Left colon (tissue), 2 donors: ENCODE measurements around the gene GEMIN5. TPM values are rescaled to one million over a fixed set of nuclear protein-coding genes. Genes with fewer than 3 reads are reported as not detected.
"Not testable (repeated sequence)": the region's sequence is repeated elsewhere in the genome, so short reads cannot be mapped to it uniquely, and the experiment has no call there.

Experiments
- ATAC-seq: fragments of 200-7000 bp; cut with Tn5 transposase; one replicate; pipeline ENCODE4 v1.9.1; 2020; ENCODE audit warnings: mild to moderate bottlenecking, moderate library complexity
- DNase-seq, 2 donors: peaks; one replicate each; pipeline ENCODE4 v3.0.0-alpha.2; 2020
- intact Hi-C, 2 donors: fragments of 100-400 bp; cut with DNase I in 1 of 2; cut with micrococcal nuclease in 1 of 2; formaldehyde crosslinking; loops; one replicate each; pipeline versions ENCODE4 v1.11.2 to v1.14.0; 2022; cut with DNase I, micrococcal nuclease
- total RNA-seq, 2 donors: library from RNA; stranded (reverse); fragmentation: NEBNext Ultra II Directional; extraction: Animal tissue kit (Norgen Biotek cat#: 25700); gene quantifications; one replicate each; pipeline ENCODE4 v1.2.1, GENCODE V29; 2021
- donor health status: DM: no; HTN: no; CAD: no.
- donor health status: DM: yes; HTN: yes; CAD: no.

GEMIN5 gene
- total RNA-seq, 2 donors from 2014 or later = 6.7 to 7.7 TPM

GRCh38 chr5:154947778-154948177 lies 9.8 kb upstream of the GEMIN5 start:
- intact Hi-C loops = no loop called here
- no peak for ATAC-seq
- DNase-seq = no peak

- ATAC-seq (no peak), DNase-seq (no peak)
- intact Hi-C loops = no loop called here
Observed at GRCh38 chr5:154945695-154946301, 7.8 kb upstream of the GEMIN5 start.

GRCh38 chr5:154944716-154945115 lies 6.7 kb upstream of the GEMIN5 start:
- ATAC-seq (no peak), DNase-seq (no peak)
- intact Hi-C loops = no loop called here

- intact Hi-C loops = no loop called here
- ATAC-seq (no peak), DNase-seq (no peak)
Observed at GRCh38 chr5:154943527-154943926, 5.5 kb upstream of the GEMIN5 start.

- intact Hi-C loops = no loop called here
- ATAC-seq (peak; percentile 72), DNase-seq (peak; percentile 93 to 96)
Observed at GRCh38 chr5:154940772-154941620, 3.0 kb upstream of the GEMIN5 start, which contains the start of gene MRPL22. MRPL22 (plus strand) TSS chr5:154941073; CDS start chr5:154941111, 38 bp downstream.

GRCh38 chr5:154940375-154940771 lies 2.4 kb upstream of the GEMIN5 start:
- DNase-seq (peak in 1 of 2 donors; percentile 13), ATAC-seq (no peak)
- intact Hi-C loops = no loop called here

- DNase-seq, ATAC-seq, intact Hi-C loops: not testable (repeated sequence)
Observed at GRCh38 chr5:154939387-154939786, 1.4 kb upstream of the GEMIN5 start.

GRCh38 chr5:154937186-154937717 lies 759 bp downstream of the GEMIN5 start:
- no peak for DNase-seq
- intact Hi-C loops = no loop called here
- no peak for ATAC-seq

- intact Hi-C loops = no loop called here
- DNase-seq (no peak), ATAC-seq (no peak)
Observed at GRCh38 chr5:154934881-154935280, 3.1 kb downstream of the GEMIN5 start.

GRCh38 chr5:154933537-154933936 lies 4.5 kb downstream of the GEMIN5 start:
- intact Hi-C loops = no loop called here
- ATAC-seq (no peak), DNase-seq (no peak)

- intact Hi-C loops = no loop called here
- ATAC-seq (no peak), DNase-seq (no peak)
Observed at GRCh38 chr5:154923441-154924430, 14.3 kb downstream of the GEMIN5 start.

- no peak for ATAC-seq
Observed at GRCh38 chr5:154917757-154918156, 20.3 kb downstream of the GEMIN5 start.

GRCh38 chr5:154916874-154917273 lies 21.1 kb downstream of the GEMIN5 start:
- intact Hi-C loops = no loop called here
- ATAC-seq (no peak), DNase-seq (no peak)

More at GRCh38 chr5:154917757-154918156, 20.3 kb downstream of the GEMIN5 start:
- DNase-seq = no peak
- intact Hi-C loops = no loop called here

GRCh38 chr5:154905601-154906000 lies 32.4 kb downstream of the GEMIN5 start:
- intact Hi-C loops, ATAC-seq, DNase-seq: not testable (repeated sequence)

GRCh38 chr5:154901913-154902312 lies 36.1 kb downstream of the GEMIN5 start:
- DNase-seq (no peak), ATAC-seq (no peak)
- intact Hi-C loops = no loop called here

- no peak for ATAC-seq
- intact Hi-C loops = no loop called here
- no peak for DNase-seq
Observed at GRCh38 chr5:154901276-154901675, 36.7 kb downstream of the GEMIN5 start.

- ATAC-seq (no peak), DNase-seq (no peak)
- intact Hi-C loops = no loop called here
Observed at GRCh38 chr5:154900066-154900465, 37.9 kb downstream of the GEMIN5 start.

GRCh38 chr5:154899151-154899816 lies 38.7 kb downstream of the GEMIN5 start:
- intact Hi-C loops = no loop called here
- DNase-seq = no peak
- no peak for ATAC-seq
